Keratinocyte (primary cell): ENCODE data around the gene RHEB. TPM values are rescaled to one million over a fixed set of nuclear protein-coding genes. Genes with fewer than 3 reads are reported as not detected.

ENCODE experiments used
- DNase-seq: peaks from one replicate; pipeline ENCODE4 v3.0.0-alpha.2; 2011; ENCODE audit warnings: low read depth, missing footprints, low spot score
- FAIRE-seq: peaks from 2 replicates; lab custom pipeline; 2011; peaks lifted over from hg19 to GRCh38; lab: Jason Lieb, UNC
- H2AFZ ChIP-seq: 2 replicates; pipeline ENCODE4 v1.6.0; 2012; ENCODE audit warnings: low read length, control low read depth, inconsistent platforms; ENCODE audit not compliant: control insufficient read depth
- H3K27ac ChIP-seq: 2 replicates; pipeline ENCODE4 v1.5.1; 2011; ENCODE audit warnings: low read length; ENCODE audit not compliant: control insufficient read depth, insufficient read depth
- H3K27me3 ChIP-seq: 3 replicates; pipeline ENCODE4 v1.6.0; 2011; ENCODE audit warnings: low read length; ENCODE audit not compliant: control insufficient read depth, insufficient read depth; ENCODE audit errors: extremely low read depth
- H3K36me3 ChIP-seq, 2 experiments: 2 replicates in 1 of 2; 3 replicates in 1 of 2; pipeline ENCODE4 v1.5.1; 2011; ENCODE audit warnings: low read length in 2 of 2, mild to moderate bottlenecking in 1 of 2; ENCODE audit not compliant: control insufficient read depth in 2 of 2, insufficient read depth in 2 of 2; ENCODE audit errors: extremely low read depth in 1 of 2
- H3K4me1 ChIP-seq: 3 replicates; pipeline ENCODE4 v1.5.1; 2011; ENCODE audit warnings: low read length; ENCODE audit not compliant: control insufficient read depth, insufficient read depth; ENCODE audit errors: extremely low read depth
- H3K4me2 ChIP-seq: 3 replicates; pipeline ENCODE4 v1.6.0; 2011; ENCODE audit warnings: low read depth, low read length; ENCODE audit not compliant: control insufficient read depth, insufficient read depth; ENCODE audit errors: extremely low read depth
- H3K4me3 ChIP-seq, 3 experiments: fragments of 200-600 bp in 1 of 3; sonication (generic) in 1 of 3; 2 replicates in 2 of 3; 3 replicates in 1 of 3; pipeline ENCODE4 v1.5.1; 2011 to 2016; ENCODE audit warnings: low read length in 3 of 3, mild to moderate bottlenecking in 3 of 3, control low read depth in 2 of 3, inconsistent platforms in 1 of 3, low read depth in 1 of 3, mixed read lengths in 1 of 3, mixed run types in 1 of 3, moderate library complexity in 1 of 3; ENCODE audit not compliant: control insufficient read depth in 2 of 3, insufficient read depth in 2 of 3; ENCODE audit errors: extremely low read depth in 1 of 3
- H3K79me2 ChIP-seq: 2 replicates; pipeline ENCODE4 v1.6.0; 2012; ENCODE audit warnings: low read length; ENCODE audit not compliant: control insufficient read depth, insufficient read depth
- H3K9ac ChIP-seq: 3 replicates; pipeline ENCODE4 v1.6.0; 2011; ENCODE audit warnings: low read length; ENCODE audit not compliant: control insufficient read depth, insufficient read depth; ENCODE audit errors: extremely low read depth
- H3K9me1 ChIP-seq: 3 replicates; pipeline ENCODE4 v1.6.0; 2011; ENCODE audit warnings: low read length; ENCODE audit not compliant: control insufficient read depth, insufficient read depth; ENCODE audit errors: extremely low read depth
- H3K9me3 ChIP-seq: 2 replicates; pipeline ENCODE4 v1.5.1; 2012; ENCODE audit warnings: low read depth, low read length; ENCODE audit not compliant: control insufficient read depth
- H4K20me1 ChIP-seq: 3 replicates; pipeline ENCODE4 v1.6.0; 2011; ENCODE audit warnings: low read length; ENCODE audit not compliant: control insufficient read depth, insufficient read depth; ENCODE audit errors: extremely low read depth
- CTCF ChIP-seq, 3 experiments: IDR thresholded peaks in 1 of 3; conservative IDR thresholded peaks in 1 of 3; optimal IDR thresholded peaks in 1 of 3; 2 replicates in 2 of 3; 3 replicates in 1 of 3; pipeline versions ENCODE3 to v1.5.1; 2011; ENCODE audit warnings: low read length in 3 of 3, mild to moderate bottlenecking in 3 of 3, moderate library complexity in 2 of 3, control low read depth in 1 of 3, inconsistent platforms in 1 of 3; ENCODE audit not compliant: insufficient read depth in 2 of 3; ENCODE audit errors: extremely low read depth in 1 of 3
- EZH2 ChIP-seq: IDR thresholded peaks from one replicate; pipeline ENCODE4 v1.6.1; 2012; ENCODE audit warnings: inconsistent platforms, mild to moderate bottlenecking, low read length, moderate library complexity
- dilution Hi-C: fragments of 300-500 bp; cut with MboI; formaldehyde crosslinking; loops from one replicate; pipeline ENCODE4 v1.7.0; 2020; ENCODE audit warnings: low sequenced_read_pairs; ENCODE audit not compliant: extremely low pct_ligation_motif_present
- polyA plus RNA-seq, 5 experiments: library from polyadenylated mRNA; depleted of rRNA in 3 of 5; stranded (reverse) in 3 of 5; stranded (forward) in 1 of 5; unstranded in 1 of 5; fragments of >200 nt; gene quantifications; 1 replicate in 1 of 5; 2 replicates in 3 of 5; 3 replicates in 1 of 5; pipeline versions ENCODE4 v1.2.1 to v1.2.3, GENCODE V29; 2011 to 2012; ENCODE audit warnings: missing spikeins in 2 of 5, low read depth in 1 of 5, low replicate concordance in 1 of 5

RHEB gene
- polyA plus RNA-seq, 1 donor (not counting 4 experiments of a cell fraction or from before 2014, with no cell fraction given) = 138 TPM

- dilution Hi-C loops = no loop called here
- no peaks in the 10 kb centered on the region for H3K9me1 ChIP-seq
- H3K9me3 ChIP-seq = no peaks in the 10 kb centered on the region
- TF ChIP-seq CTCF (optimal IDR thresholded peaks at IDR 0.05 in 1 of 3, IDR thresholded peaks at IDR 0.05 in 1 of 3, conservative IDR thresholded peaks at IDR 0.05 in 1 of 3; ENCODE audit: extremely low read depth in 1 of 3, insufficient read depth in 2 of 3, low read length in 3 of 3) (no peak), EZH2 (no peak)
- no peaks in the 10 kb centered on the region for H3K36me3 ChIP-seq
- no peak for DNase-seq
- no peak overlapping the region for H3K4me2 ChIP-seq
- no peak overlapping the region for H3K4me3 ChIP-seq
- no peaks in the 10 kb centered on the region for H3K27me3 ChIP-seq
- FAIRE-seq = no peak
- no peak overlapping the region for H3K9ac ChIP-seq
- no peak overlapping the region for H3K27ac ChIP-seq
- H3K4me1 ChIP-seq = peaks cover 29% of the 10 kb centered on the region
- peaks cover 99% of the 10 kb centered on the region for H3K79me2 ChIP-seq
- H4K20me1 ChIP-seq = peaks cover 28% of the 10 kb centered on the region
- H2AFZ ChIP-seq = no peak overlapping the region
Measured at GRCh38 chr7:151508991-151509390, 10.7 kb downstream of the RHEB start.

GRCh38 chr7:151507806-151508205 is 11.9 kb downstream of the RHEB start:
- Histone ChIP-seq H3K27me3 (no peaks in the 10 kb centered on the region), H3K9me1 (no peaks in the 10 kb centered on the region), H3K4me1 (peaks cover 38% of the 10 kb centered on the region), H4K20me1 (peaks cover 26% of the 10 kb centered on the region), H3K79me2 (peaks cover 99% of the 10 kb centered on the region), H3K36me3 (no peaks in the 10 kb centered on the region), H3K9ac (no peak overlapping the region), H3K4me3 (no peak overlapping the region), H2AFZ (no peak overlapping the region), H3K4me2 (no peak overlapping the region), H3K9me3 (no peaks in the 10 kb centered on the region), H3K27ac (no peak overlapping the region)
- dilution Hi-C loops = no loop called here
- DNase-seq (no peak), FAIRE-seq (no peak)
- TF ChIP-seq CTCF (optimal IDR thresholded peaks at IDR 0.05 in 1 of 3, IDR thresholded peaks at IDR 0.05 in 1 of 3, conservative IDR thresholded peaks at IDR 0.05 in 1 of 3; ENCODE audit: extremely low read depth in 1 of 3, insufficient read depth in 2 of 3, low read length in 3 of 3) (no peak), EZH2 (no peak)
